Activated T-helper 1 cell treated with anti-CD3 and anti-CD28 coated beads, Interleukin-2, amount 50 U/mL, for 16 hours (primary cell): Measurements from ENCODE around the gene PCDHB4.
"Not testable (repeated sequence)": the region's sequence is repeated elsewhere in the genome, so short reads cannot be mapped to it uniquely, and the experiment has no call there.

Source experiments
- DNase-seq, 2 donors: peaks; one replicate each; pipeline ENCODE4 v3.0.0-alpha.2; 2020; ENCODE audit warnings: low read depth in 1 of 2, low spot score in 1 of 2

Gene PCDHB4

DNA sequence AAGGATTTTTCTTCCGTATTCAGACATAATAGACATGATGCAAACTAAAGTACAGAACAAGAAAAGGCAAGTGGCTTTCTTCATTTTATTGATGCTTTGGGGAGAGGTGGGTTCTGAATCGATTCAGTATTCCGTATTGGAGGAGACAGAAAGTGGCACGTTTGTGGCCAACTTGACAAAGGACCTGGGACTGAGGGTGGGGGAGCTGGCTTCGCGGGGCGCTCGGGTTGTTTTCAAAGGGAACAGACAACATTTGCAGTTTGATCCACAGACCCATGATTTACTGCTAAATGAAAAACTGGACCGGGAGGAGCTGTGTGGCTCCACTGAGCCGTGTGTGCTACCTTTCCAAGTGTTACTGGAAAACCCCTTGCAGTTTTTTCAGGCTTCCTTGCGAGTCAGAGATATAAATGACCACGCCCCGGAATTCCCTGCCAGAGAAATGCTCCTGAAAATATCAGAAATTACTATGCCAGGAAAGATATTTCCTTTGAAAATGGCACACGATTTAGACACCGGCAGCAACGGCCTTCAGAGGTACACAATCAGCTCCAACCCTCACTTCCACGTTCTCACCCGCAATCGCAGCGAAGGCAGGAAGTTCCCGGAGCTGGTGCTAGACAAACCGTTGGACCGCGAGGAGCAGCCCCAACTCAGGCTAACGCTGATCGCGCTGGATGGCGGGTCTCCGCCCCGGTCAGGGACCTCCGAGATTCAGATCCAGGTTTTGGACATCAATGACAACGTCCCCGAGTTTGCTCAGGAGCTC, 28.8 kb downstream of the PCDHB4 start:
- no peak for DNase-seq

- no peak for DNase-seq
Observed at GRCh38 chr5:141150993-141151325, 29.3 kb downstream of the PCDHB4 start.

- DNase-seq = not testable (repeated sequence)
Observed at GRCh38 chr5:141151632-141152031, 30.0 kb downstream of the PCDHB4 start.

DNA sequence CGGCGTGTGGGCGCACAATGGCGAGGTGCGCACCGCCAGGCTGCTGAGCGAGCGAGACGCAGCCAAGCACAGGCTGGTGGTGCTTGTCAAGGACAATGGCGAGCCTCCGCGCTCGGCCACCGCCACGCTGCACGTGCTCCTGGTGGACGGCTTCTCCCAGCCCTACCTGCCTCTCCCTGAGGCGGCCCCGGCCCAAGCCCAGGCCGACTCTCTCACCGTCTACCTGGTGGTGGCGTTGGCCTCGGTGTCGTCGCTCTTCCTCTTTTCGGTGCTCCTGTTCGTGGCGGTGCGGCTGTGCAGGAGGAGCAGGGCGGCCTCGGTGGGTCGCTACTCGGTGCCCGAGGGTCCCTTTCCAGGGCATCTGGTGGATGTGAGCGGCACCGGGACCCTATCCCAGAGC, 30.5 kb downstream of the PCDHB4 start:
- not testable (repeated sequence) for DNase-seq

- no peak for DNase-seq
Observed at GRCh38 chr5:141155540-141156374, 34.1 kb downstream of the PCDHB4 start.

DNA sequence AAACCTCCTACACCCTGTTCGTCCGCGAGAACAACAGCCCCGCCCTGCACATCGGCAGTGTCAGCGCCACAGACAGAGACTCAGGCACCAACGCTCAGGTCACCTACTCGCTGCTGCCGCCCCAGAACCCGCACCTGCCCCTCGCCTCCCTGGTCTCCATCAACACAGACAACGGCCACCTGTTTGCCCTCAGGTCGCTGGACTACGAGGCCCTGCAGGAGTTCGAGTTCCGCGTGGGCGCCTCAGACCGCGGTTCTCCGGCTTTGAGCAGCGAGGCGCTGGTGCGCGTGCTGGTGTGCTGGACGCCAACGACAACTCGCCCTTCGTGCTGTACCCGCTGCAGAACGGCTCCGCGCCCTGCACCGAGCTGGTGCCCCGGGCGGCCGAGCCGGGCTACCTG, 35.7 kb downstream of the PCDHB4 start:
- not testable (repeated sequence) for DNase-seq

DNA sequence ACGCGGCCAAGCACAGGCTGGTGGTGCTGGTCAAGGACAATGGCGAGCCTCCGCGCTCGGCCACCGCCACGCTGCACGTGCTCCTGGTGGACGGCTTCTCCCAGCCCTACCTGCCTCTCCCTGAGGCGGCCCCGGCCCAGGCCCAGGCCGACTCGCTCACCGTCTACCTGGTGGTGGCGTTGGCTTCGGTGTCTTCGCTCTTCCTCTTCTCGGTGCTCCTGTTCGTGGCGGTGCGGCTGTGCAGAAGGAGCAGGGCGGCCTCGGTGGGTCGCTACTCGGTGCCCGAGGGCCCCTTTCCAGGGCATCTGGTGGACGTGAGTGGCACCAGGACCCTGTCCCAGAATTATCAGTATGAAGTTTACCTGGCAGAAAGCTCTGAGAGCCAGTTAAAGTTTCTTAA, 36.3 kb downstream of the PCDHB4 start:
- DNase-seq = not testable (repeated sequence)

- no peak for DNase-seq
Observed at GRCh38 chr5:141172381-141173204, 51.0 kb downstream of the PCDHB4 start, which contains the start of gene PCDHB7. Gene PCDHB7 (plus strand): TSS chr5:141172644. CDS start chr5:141172836, 192 bp downstream.

- not testable (repeated sequence) for DNase-seq
Observed at GRCh38 chr5:141174291-141175104, 52.9 kb downstream of the PCDHB4 start.
